Thyroid gland (tissue), 4 donors: ENCODE results near the gene TMEM117.

Source experiments
- POLR2A ChIP-seq, 2 donors: fragments of 450-650 bp; IDR thresholded peaks; one replicate each; pipeline ENCODE4 v1.6.1; 2017; ENCODE audit warnings: antibody characterized with exemption in 2 of 2, mild to moderate bottlenecking in 2 of 2, moderate library complexity in 1 of 2
- TF ChIP-seq, protein P1 (sequence below), 6 experiments: fragments of 200-600 bp in 3 of 6; fragments of 450-650 bp in 3 of 6; sonication (generic) in 3 of 6; IDR thresholded peaks; one replicate each; pipeline ENCODE4 v1.5.1; 2016 to 2019; ENCODE audit warnings: antibody characterized with exemption in 6 of 6, mild to moderate bottlenecking in 2 of 6, inconsistent platforms in 1 of 6, moderate library complexity in 1 of 6

DNA sequence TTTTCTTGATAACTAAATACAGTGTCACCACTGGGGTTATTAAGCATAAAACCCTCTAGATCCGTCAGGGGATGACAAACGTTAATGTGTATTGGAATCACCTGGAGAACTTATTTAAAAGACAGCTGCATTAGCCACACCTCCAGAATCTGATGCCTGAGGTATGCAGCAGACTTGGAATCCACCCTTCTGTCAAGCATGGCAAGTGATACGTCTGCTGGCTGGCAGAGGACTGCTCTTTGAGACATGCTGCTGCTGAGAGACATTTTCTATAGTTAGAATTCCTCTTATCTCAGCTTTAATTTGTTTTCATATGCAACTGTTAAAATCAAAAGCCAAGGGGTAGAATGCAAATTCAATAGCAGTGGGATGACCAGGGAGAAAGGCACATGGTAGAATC is 544.0 kb downstream of the TMEM117 start:
- TF ChIP-seq, protein P1, sequence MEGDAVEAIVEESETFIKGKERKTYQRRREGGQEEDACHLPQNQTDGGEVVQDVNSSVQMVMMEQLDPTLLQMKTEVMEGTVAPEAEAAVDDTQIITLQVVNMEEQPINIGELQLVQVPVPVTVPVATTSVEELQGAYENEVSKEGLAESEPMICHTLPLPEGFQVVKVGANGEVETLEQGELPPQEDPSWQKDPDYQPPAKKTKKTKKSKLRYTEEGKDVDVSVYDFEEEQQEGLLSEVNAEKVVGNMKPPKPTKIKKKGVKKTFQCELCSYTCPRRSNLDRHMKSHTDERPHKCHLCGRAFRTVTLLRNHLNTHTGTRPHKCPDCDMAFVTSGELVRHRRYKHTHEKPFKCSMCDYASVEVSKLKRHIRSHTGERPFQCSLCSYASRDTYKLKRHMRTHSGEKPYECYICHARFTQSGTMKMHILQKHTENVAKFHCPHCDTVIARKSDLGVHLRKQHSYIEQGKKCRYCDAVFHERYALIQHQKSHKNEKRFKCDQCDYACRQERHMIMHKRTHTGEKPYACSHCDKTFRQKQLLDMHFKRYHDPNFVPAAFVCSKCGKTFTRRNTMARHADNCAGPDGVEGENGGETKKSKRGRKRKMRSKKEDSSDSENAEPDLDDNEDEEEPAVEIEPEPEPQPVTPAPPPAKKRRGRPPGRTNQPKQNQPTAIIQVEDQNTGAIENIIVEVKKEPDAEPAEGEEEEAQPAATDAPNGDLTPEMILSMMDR (IDR thresholded peaks at IDR 0.05), result no peak
- TF ChIP-seq POLR2A (IDR thresholded peaks at IDR 0.05), result no peak
